ENCODE measurements around the gene RPS6KL1. TPM values are rescaled to one million over a fixed set of nuclear protein-coding genes. Genes with fewer than 3 reads are reported as not detected.

Gene RPS6KL1
- total RNA-seq, 1 experiment from 2014 or later, result 8.8 TPM

DNA sequence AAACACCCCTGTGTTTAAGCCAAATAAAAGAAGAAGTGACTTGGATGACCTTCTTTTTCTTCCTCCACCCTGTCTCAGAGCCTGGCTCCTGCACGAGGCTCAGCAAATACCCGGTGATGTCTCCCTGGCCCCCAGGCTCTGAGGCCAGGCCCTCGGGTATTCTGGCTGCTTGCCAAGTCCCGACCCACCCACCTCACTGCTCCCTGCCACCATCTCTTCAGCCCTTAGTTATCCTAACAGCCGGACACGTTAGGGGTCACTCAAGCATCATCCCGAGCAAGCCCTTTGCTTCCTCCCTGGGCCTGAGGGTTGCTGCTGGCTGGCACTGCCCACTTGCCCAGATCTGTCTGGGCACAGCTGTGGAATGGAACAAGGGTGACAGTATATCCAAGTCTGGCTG, 7.2 kb downstream of the RPS6KL1 start:
- ChIA-PET POLR2A (no interaction called here), CTCF (interaction anchor here (1.2 kb wide), 1 partner anchor 49 kb away, joined by 4 read pairs; no protein-coding TSS in a partner anchor)
- Mint-ChIP-seq H3K27me3 (ENCODE audit: insufficient read depth, unreplicated experiment) (no peaks in the 10 kb centered on the region), H3K27ac (ENCODE audit: low read depth, unreplicated experiment) (no peak overlapping the region), H3K4me1 (ENCODE audit: insufficient read depth, unreplicated experiment) (peaks cover 14% of the 10 kb centered on the region), H3K36me3 (ENCODE audit: insufficient read depth, unreplicated experiment) (no peaks in the 10 kb centered on the region), H3K9me3 (ENCODE audit: unreplicated experiment) (no peaks in the 10 kb centered on the region), H3K4me3 (ENCODE audit: unreplicated experiment) (no peak overlapping the region)
- DNase-seq (ENCODE audit: unreplicated experiment), result no peak
- intact Hi-C loops (cut with micrococcal nuclease), result no loop called here
- TF ChIP-seq, protein P1, sequence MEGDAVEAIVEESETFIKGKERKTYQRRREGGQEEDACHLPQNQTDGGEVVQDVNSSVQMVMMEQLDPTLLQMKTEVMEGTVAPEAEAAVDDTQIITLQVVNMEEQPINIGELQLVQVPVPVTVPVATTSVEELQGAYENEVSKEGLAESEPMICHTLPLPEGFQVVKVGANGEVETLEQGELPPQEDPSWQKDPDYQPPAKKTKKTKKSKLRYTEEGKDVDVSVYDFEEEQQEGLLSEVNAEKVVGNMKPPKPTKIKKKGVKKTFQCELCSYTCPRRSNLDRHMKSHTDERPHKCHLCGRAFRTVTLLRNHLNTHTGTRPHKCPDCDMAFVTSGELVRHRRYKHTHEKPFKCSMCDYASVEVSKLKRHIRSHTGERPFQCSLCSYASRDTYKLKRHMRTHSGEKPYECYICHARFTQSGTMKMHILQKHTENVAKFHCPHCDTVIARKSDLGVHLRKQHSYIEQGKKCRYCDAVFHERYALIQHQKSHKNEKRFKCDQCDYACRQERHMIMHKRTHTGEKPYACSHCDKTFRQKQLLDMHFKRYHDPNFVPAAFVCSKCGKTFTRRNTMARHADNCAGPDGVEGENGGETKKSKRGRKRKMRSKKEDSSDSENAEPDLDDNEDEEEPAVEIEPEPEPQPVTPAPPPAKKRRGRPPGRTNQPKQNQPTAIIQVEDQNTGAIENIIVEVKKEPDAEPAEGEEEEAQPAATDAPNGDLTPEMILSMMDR (IDR thresholded peaks at IDR 0.05; ENCODE audit: unreplicated experiment), result no peak
- no TSS peak for BruUV-seq (replicated peaks)

DNA sequence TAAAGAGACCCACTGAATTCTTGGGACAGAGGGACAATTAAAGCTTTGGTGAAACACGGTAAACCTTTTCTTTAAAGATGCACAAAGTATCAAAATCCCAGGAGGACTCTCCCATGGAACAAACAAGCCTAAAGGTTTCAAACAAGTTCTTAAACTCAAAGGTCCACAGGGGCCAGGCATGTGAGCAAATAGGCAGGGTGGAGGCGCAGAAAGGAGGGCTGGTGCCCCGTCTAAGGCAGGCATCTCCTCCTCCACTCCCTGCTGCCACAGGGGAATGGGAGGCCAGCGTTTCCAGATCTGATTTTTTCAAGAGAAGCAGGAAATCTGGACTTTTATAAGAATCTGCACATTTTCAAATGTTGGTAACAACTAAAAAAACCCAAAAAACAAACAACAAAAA, 7.6 kb downstream of the RPS6KL1 start:
- no peaks in the 10 kb centered on the region for H3K9me3 Mint-ChIP-seq (ENCODE audit: unreplicated experiment)
- BruUV-seq (replicated peaks), result no TSS peak
- no peak overlapping the region for H3K4me3 Mint-ChIP-seq (ENCODE audit: unreplicated experiment)
- ChIA-PET CTCF (interaction anchor here (1.0 kb wide), 1 partner anchor 174 kb away, joined by 3 read pairs; no protein-coding TSS in a partner anchor), POLR2A (no interaction called here)
- peaks cover under 1% of the 10 kb centered on the region for H3K36me3 Mint-ChIP-seq (ENCODE audit: insufficient read depth, unreplicated experiment)
- TF ChIP-seq, protein P1 (IDR thresholded peaks at IDR 0.05; ENCODE audit: unreplicated experiment), result no peak
- no peak overlapping the region for H3K27ac Mint-ChIP-seq (ENCODE audit: low read depth, unreplicated experiment)
- H3K4me1 Mint-ChIP-seq (ENCODE audit: insufficient read depth, unreplicated experiment), result peaks cover 14% of the 10 kb centered on the region
- no peak for DNase-seq (ENCODE audit: unreplicated experiment)
- H3K27me3 Mint-ChIP-seq (ENCODE audit: insufficient read depth, unreplicated experiment), result no peaks in the 10 kb centered on the region
- intact Hi-C loops (cut with micrococcal nuclease), result no loop called here

DNA sequence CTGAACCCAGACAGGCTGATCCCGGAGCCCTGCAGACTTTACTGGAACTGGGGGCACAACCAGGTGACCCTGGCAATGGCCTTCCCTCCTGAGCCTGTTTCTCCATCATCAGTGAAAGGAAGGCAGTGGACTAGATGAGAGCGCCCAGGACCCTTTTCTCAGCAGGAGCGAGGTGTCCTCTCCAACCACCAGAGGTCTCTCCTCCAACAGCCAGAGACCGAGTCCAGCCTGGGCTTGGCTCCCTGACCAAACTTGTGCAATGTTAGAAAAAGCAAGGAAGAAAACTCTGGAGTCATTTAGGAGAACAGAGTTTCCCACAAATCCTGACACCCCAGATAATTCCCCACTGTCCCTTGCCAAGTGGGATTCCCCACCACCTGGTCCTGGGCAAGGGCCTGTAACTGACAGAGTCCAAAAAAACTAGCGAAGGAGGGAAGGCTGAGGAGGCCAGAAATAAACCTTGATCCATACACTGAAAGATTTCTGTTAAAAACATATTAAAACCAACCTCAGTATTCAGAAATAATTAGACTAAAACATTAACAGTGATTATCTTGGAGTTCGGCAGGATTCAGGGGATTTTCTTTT, 9.0 kb downstream of the RPS6KL1 start:
- TF ChIP-seq, protein P1 (IDR thresholded peaks at IDR 0.05; ENCODE audit: unreplicated experiment), result peak; percentile 61
- ChIA-PET CTCF (interaction anchor here (0.9 to 1.0 kb wide), 2 partner anchors 156 to 174 kb away, joined by 3 read pairs; no protein-coding TSS in a partner anchor), POLR2A (no interaction called here)
- Mint-ChIP-seq H3K27me3 (ENCODE audit: insufficient read depth, unreplicated experiment) (no peaks in the 10 kb centered on the region), H3K36me3 (ENCODE audit: insufficient read depth, unreplicated experiment) (peaks cover 5% of the 10 kb centered on the region), H3K9me3 (ENCODE audit: unreplicated experiment) (no peaks in the 10 kb centered on the region), H3K4me3 (ENCODE audit: unreplicated experiment) (no peak overlapping the region), H3K4me1 (ENCODE audit: insufficient read depth, unreplicated experiment) (peaks cover 14% of the 10 kb centered on the region), H3K27ac (ENCODE audit: low read depth, unreplicated experiment) (no peak overlapping the region)
- peak; percentile 81 for DNase-seq (ENCODE audit: unreplicated experiment)
- intact Hi-C loops (cut with micrococcal nuclease), result loop anchor here (1.0 kb wide), 2 partner anchors 174 to 389 kb away; no protein-coding TSS in a partner anchor
- BruUV-seq (replicated peaks), result no TSS peak

DNA sequence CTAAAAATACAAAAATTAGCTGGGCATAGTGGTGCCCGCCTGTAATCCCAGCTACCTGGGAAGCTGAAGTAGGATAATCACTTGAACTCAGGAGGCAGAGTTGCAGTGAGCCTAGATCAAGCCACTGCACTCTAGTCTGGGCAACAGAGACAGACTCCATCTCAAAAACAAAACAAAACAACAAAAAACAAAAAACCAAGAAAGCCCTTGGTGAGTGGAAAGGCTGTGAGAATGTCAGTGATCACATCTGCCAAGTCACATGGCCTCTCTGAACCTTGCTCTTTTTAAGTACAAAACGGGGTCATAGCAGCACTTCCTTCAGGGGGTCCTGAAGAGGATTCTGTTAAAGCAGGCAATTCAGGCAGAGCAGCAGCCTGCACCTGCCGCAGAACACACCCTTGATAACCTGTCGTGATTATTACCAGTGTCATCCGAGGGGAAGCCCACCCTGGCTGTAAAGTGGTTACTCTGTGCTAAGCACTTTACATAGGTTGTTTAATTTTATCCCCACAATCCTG, 9.6 kb downstream of the RPS6KL1 start:
- ChIA-PET POLR2A (no interaction called here), CTCF (interaction anchor here (0.7 to 0.9 kb wide), 3 partner anchors 40 to 213 kb away, joined by 3 to 4 read pairs (median 3); no protein-coding TSS in a partner anchor)
- no TSS peak for BruUV-seq (replicated peaks)
- DNase-seq (ENCODE audit: unreplicated experiment), result no peak
- peaks cover 5% of the 10 kb centered on the region for H3K36me3 Mint-ChIP-seq (ENCODE audit: insufficient read depth, unreplicated experiment)
- H3K9me3 Mint-ChIP-seq (ENCODE audit: unreplicated experiment), result no peaks in the 10 kb centered on the region
- intact Hi-C loops (cut with micrococcal nuclease), result no loop called here
- H3K4me1 Mint-ChIP-seq (ENCODE audit: insufficient read depth, unreplicated experiment), result peaks cover 14% of the 10 kb centered on the region
- TF ChIP-seq, protein P1 (IDR thresholded peaks at IDR 0.05; ENCODE audit: unreplicated experiment), result no peak
- no peak overlapping the region for H3K27ac Mint-ChIP-seq (ENCODE audit: low read depth, unreplicated experiment)
- no peak overlapping the region for H3K4me3 Mint-ChIP-seq (ENCODE audit: unreplicated experiment)
- H3K27me3 Mint-ChIP-seq (ENCODE audit: insufficient read depth, unreplicated experiment), result no peaks in the 10 kb centered on the region
